ENCODE results near the gene UQCR11.

The UQCR11 gene

DNA sequence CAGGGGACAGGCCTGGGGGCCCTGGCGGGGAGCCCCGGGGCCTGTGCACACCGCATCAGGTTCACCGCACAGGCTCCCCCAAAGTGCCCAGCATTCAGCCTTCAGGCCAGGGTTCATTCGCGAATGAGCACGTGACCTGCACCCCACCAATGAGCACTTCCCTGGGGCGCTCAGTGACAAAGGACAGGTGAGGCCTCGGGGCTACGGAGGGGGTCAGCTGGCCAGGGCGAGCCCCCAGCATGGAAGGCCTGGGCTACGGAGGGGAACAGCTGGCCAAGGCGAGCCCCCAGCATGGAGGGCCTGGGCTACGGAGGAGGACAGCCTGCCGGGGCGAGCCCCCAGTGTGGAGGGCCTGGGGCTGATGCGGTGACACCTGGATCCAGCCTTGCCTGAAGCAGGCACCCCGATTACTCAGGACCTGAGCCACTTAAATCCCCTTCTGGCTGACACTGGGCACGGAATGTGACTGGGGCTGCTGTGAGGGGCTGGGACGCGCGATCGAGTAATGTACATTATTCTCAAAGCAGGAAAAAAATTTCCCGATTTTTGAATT lies 24.1 kb upstream of the UQCR11 start:
- H3K4me3 ChIP-seq (ENCODE audit: low read depth, low read length) = no peak overlapping the region
- in situ Hi-C loops (cut with HindIII; ENCODE audit: low sequenced_read_pairs) = no loop called here
- DNase-seq (ENCODE audit: low read depth, low spot score) = no peak
- TF ChIP-seq CTCF (IDR thresholded peaks at IDR 0.05; ENCODE audit: low read depth, low read length) = no peak

DNA sequence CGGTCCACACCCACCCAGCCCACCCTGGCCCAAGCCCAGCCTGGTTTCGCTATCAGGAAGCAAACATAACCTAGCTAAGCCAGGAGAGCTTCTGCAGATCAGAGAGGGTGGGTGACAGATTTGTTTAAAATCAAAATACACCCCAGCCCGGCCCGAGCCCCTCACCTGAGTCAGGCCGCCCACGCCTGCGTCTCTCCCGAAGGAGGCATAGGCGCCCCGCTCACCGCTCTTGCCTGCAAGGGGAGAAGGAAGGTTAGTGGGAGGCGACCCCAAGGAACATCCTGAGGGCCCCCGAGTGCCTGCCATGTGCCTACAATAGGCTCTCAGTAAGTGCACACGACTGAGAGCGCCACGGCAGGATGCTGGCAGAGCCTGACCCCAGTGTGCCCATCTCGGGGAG lies 21.9 kb upstream of the UQCR11 start:
- no peak for TF ChIP-seq CTCF (IDR thresholded peaks at IDR 0.05; ENCODE audit: low read depth, low read length)
- no peak for DNase-seq (ENCODE audit: low read depth, low spot score)
- in situ Hi-C loops (cut with HindIII; ENCODE audit: low sequenced_read_pairs) = no loop called here
- H3K4me3 ChIP-seq (ENCODE audit: low read depth, low read length) = no peak overlapping the region

DNA sequence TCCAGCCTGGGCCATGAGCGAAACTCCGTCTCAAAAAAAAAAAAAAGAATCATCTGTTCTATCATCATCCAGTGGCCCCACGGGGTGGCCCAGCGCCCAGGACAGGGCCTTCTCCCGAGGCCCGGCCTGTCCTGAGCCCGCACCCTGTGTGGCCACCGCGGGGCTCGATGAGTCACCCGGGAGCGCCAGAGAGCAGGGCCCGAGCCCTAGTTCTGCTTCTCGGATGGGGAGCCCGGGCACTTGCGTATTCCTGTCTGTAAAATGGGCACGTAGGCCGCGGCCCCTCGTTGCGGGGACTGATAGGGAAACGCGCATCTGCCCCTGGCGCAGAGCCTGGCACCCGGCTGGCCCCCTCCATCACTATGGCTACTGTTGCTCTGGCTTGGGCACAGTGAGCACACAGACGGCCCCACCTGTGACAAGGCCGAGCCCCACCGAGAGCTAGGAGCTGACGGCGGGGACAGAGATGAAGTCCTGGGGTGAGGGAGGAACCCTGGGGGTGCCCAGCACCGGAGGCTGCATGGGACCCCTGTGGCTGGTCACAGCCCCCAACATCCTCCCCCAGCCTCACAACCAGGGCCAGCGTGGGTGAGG lies 21.3 kb upstream of the UQCR11 start:
- H3K4me3 ChIP-seq (ENCODE audit: low read depth, low read length) = no peak overlapping the region
- DNase-seq (ENCODE audit: low read depth, low spot score) = peak; percentile 8
- in situ Hi-C loops (cut with HindIII; ENCODE audit: low sequenced_read_pairs) = no loop called here
- no peak for TF ChIP-seq CTCF (IDR thresholded peaks at IDR 0.05; ENCODE audit: low read depth, low read length)

DNA sequence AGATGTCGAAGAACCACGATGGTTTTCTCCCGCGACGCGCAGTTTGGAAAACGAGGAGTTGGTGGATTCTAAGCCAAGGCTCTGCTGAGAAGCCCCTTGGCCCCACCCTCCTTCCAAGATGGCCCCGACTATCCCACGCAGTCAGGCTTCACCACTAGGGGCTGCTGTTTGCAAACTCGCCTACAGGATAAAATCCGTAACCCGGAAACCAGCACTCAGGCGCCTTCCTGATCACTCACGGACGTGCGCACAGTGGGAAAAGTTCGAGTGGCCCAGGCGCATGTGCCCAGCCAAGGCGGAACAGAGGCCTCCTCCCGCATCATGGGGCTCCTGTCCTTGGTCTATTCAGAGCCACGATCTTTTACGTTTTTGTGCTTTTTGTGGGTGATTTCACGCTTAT lies 19.2 kb upstream of the UQCR11 start:
- H3K4me3 ChIP-seq (ENCODE audit: low read depth, low read length) = no peak overlapping the region
- peak; percentile 52 for DNase-seq (ENCODE audit: low read depth, low spot score)
- peak; percentile 89 for TF ChIP-seq CTCF (IDR thresholded peaks at IDR 0.05; ENCODE audit: low read depth, low read length)
- in situ Hi-C loops (cut with HindIII; ENCODE audit: low sequenced_read_pairs) = no loop called here

DNA sequence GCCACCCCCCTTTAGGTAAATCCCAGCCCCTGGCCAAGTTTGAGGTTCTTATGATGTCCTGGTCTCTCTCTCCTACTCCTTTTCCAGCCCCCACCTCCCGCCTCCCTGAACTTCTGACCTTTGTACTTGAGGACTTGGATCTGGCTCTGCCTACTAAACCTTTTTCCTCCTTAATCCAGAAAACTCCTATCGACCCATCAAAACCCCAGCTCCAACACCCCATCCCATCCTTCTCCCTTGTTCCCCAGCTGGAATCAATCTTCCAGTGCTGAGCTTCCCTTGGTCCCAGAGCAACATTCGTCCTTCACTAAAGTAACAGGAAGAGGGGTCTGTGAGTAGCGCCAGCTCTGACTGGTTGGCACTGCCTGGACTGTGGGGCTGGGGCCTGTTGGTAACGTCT lies 17.3 kb upstream of the UQCR11 start:
- in situ Hi-C loops (cut with HindIII; ENCODE audit: low sequenced_read_pairs) = no loop called here
- H3K4me3 ChIP-seq (ENCODE audit: low read depth, low read length) = no peak overlapping the region
- DNase-seq (ENCODE audit: low read depth, low spot score) = no peak
- TF ChIP-seq CTCF (IDR thresholded peaks at IDR 0.05; ENCODE audit: low read depth, low read length) = no peak

DNA sequence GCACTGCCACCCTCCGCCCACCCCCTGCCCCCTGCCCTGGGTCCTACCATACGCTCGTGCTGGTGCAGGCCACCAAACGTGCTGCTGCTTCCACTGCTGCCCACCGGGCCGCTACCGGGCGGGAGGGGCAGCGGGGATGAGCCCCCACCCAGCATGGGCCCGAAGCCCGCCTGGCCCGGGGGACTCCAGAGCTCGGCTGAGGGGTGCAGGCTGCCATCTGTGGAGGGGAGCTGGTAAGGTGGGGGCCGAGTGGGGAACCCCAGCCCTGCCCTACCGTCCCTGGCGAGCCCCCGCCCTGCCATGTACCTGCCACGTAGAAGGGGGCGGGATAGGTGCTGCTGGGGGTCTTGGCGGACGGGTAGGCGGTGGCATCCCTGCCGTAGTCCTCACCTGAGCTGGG lies 16.7 kb upstream of the UQCR11 start:
- DNase-seq (ENCODE audit: low read depth, low spot score) = no peak
- no peak overlapping the region for H3K4me3 ChIP-seq (ENCODE audit: low read depth, low read length)
- no peak for TF ChIP-seq CTCF (IDR thresholded peaks at IDR 0.05; ENCODE audit: low read depth, low read length)
- in situ Hi-C loops (cut with HindIII; ENCODE audit: low sequenced_read_pairs) = no loop called here
